GM12878 (cell line): Measurements from ENCODE around the gene COLQ. TPM values are rescaled to one million over a fixed set of nuclear protein-coding genes. Genes with fewer than 3 reads are reported as not detected.

ENCODE experiments used
- ATAC-seq: fragments of 200-7000 bp; cut with Tn5 transposase; 3 replicates; pipeline ENCODE4 v1.9.1; 2020; ENCODE audit warnings: mild to moderate bottlenecking, moderate library complexity
- BruUV-seq: library from RNA; stranded (reverse); fragments of 400-500 nt; replicated peaks from 2 replicates; lab custom pipeline; 2021; lab: Mats Ljungman, UMichigan
- CTCF ChIA-PET: fragments of 300-600 bp; sonication (Branson Sonifier 250); formaldehyde crosslinking; extraction: SDS; loops from one replicate; lab custom pipeline; 2021; ENCODE audit warnings: inconsistent platforms; lab: Yijun Ruan, JAX
- POLR2A ChIA-PET: fragments of 350-600 bp; formaldehyde crosslinking; extraction: SDS; loops from one replicate; lab custom pipeline; 2021; ENCODE audit warnings: inconsistent platforms; lab: Charles Lee
- RAD21 ChIA-PET: fragments of 300-600 bp; sonication (Branson Sonifier 250); formaldehyde crosslinking; loops from one replicate; lab custom pipeline; 2023; ENCODE audit warnings: antibody characterized with exemption; ENCODE audit not compliant: unreplicated experiment; lab: Charles Lee
- SMC1A ChIA-PET: fragments of 300-600 bp; sonication (Branson Sonifier 250); formaldehyde crosslinking; loops from one replicate; lab custom pipeline; 2023; ENCODE audit not compliant: unreplicated experiment, uncharacterized antibody; lab: Charles Lee
- DNase-seq: peaks from one replicate; pipeline ENCODE4 v3.0.0-alpha.2; 2011; ENCODE audit warnings: low read depth, low spot score
- FAIRE-seq: peaks from 3 replicates; lab custom pipeline; 2011; peaks lifted over from hg19 to GRCh38; lab: Jason Lieb, UNC
- H2AFZ ChIP-seq: 2 replicates; pipeline ENCODE4 v1.6.0; 2011; ENCODE audit warnings: low read depth, low read length, control low read depth; ENCODE audit not compliant: control insufficient read depth
- H3K27ac ChIP-seq: 2 replicates; pipeline ENCODE4 v1.5.1; 2011; ENCODE audit warnings: control low read depth; ENCODE audit not compliant: control insufficient read depth, insufficient read depth
- H3K27me3 ChIP-seq, 2 experiments: replicated peaks in 1 of 2; 2 replicates each; pipeline versions ENCODE4 v1.6.0 to v1.6.1; 2011; ENCODE audit warnings: low read length in 1 of 2; ENCODE audit not compliant: control insufficient read depth in 2 of 2, insufficient read depth in 2 of 2
- H3K36me3 ChIP-seq, 2 experiments: 2 replicates each; pipeline ENCODE4 v1.5.1; 2011; ENCODE audit warnings: low read length in 1 of 2; ENCODE audit not compliant: control insufficient read depth in 2 of 2, insufficient read depth in 2 of 2
- H3K4me1 ChIP-seq: 2 replicates; pipeline ENCODE4 v1.6.1; 2011; ENCODE audit warnings: mild to moderate bottlenecking, low read length, moderate library complexity, mixed read lengths; ENCODE audit not compliant: control insufficient read depth, insufficient read depth
- H3K4me2 ChIP-seq: 2 replicates; pipeline ENCODE4 v1.6.0; 2011; ENCODE audit warnings: control low read depth; ENCODE audit not compliant: control insufficient read depth, insufficient read depth
- H3K4me3 ChIP-seq: fragments of 200-600 bp; sonication (generic); 2 replicates; pipeline ENCODE4 v1.5.1; 2016
- H3K79me2 ChIP-seq: 2 replicates; pipeline ENCODE4 v1.6.0; 2011; ENCODE audit warnings: low read length; ENCODE audit not compliant: control insufficient read depth, insufficient read depth
- H3K9ac ChIP-seq: 2 replicates; pipeline ENCODE4 v1.8.0; 2011; ENCODE audit warnings: low read length, control low read depth, mixed read lengths; ENCODE audit not compliant: control insufficient read depth, insufficient read depth
- H3K9me3 ChIP-seq: replicated peaks from 3 replicates; pipeline ENCODE4 v1.5.1; 2011; ENCODE audit warnings: mild to moderate bottlenecking, low read length; ENCODE audit not compliant: control insufficient read depth, insufficient read depth
- H4K20me1 ChIP-seq: 2 replicates; pipeline ENCODE4 v1.6.0; 2011; ENCODE audit not compliant: control insufficient read depth, insufficient read depth
- BCL11A ChIP-seq: IDR thresholded peaks from 2 replicates; pipeline ENCODE4 v1.6.1; 2011; ENCODE audit warnings: low read depth, low read length
- CBX3 ChIP-seq: fragments of 200-600 bp; sonication (generic); IDR thresholded peaks from 2 replicates; pipeline ENCODE4 v1.6.1; 2016; ENCODE audit warnings: low read depth, borderline replicate concordance
- CHD4 ChIP-seq: fragments of 200-600 bp; sonication (generic); IDR thresholded peaks from 2 replicates; pipeline ENCODE4 v1.6.1; 2016; ENCODE audit warnings: mild to moderate bottlenecking
- ETV6 ChIP-seq, 2 experiments: fragments of 450-650 bp in 1 of 2; IDR thresholded peaks in 1 of 2; conservative IDR thresholded peaks in 1 of 2; 2 replicates each; pipeline ENCODE4 v1.6.1; 2014; ENCODE audit warnings: antibody characterized with exemption in 1 of 2, borderline replicate concordance in 1 of 2, low read depth in 1 of 2, mild to moderate bottlenecking in 1 of 2, moderate library complexity in 1 of 2
- MEF2B ChIP-seq: fragments of 450-650 bp; IDR thresholded peaks from 2 replicates; pipeline ENCODE4 v1.6.1; 2018; ENCODE audit warnings: mild to moderate bottlenecking, moderate library complexity; ENCODE audit not compliant: partially characterized antibody, poor library complexity, severe bottlenecking
- PAX8 ChIP-seq: fragments of 450-650 bp; IDR thresholded peaks from 2 replicates; pipeline ENCODE4 v1.6.1; 2017; ENCODE audit warnings: mild to moderate bottlenecking, moderate library complexity
- SMARCA5 ChIP-seq: fragments of 450-650 bp; IDR thresholded peaks from 2 replicates; pipeline ENCODE4 v1.6.1; 2017; ENCODE audit warnings: mild to moderate bottlenecking
- TAF1 ChIP-seq: IDR thresholded peaks from 2 replicates; pipeline ENCODE4 v1.6.1; 2011; ENCODE audit warnings: mild to moderate bottlenecking, low read depth, low read length, borderline replicate concordance
- TCF3 ChIP-seq: IDR thresholded peaks from 2 replicates; pipeline ENCODE4 v1.6.1; 2012; ENCODE audit warnings: low read depth, mild to moderate bottlenecking, low read length, borderline replicate concordance; ENCODE audit not compliant: insufficient read depth
- WRNIP1 ChIP-seq: IDR thresholded peaks from 2 replicates; pipeline ENCODE4 v1.6.1; 2011; ENCODE audit warnings: low read depth, low read length, improper control_type of control experiment, borderline replicate concordance
- ZNF274 ChIP-seq: IDR thresholded peaks from one replicate; pipeline ENCODE4 v1.8.0; 2011; ENCODE audit not compliant: insufficient read length, insufficient read depth
- ZSCAN29 ChIP-seq: fragments of 450-650 bp; IDR thresholded peaks from 2 replicates; pipeline ENCODE4 v1.6.1; 2017; ENCODE audit warnings: mild to moderate bottlenecking, moderate library complexity
- WGBS: methylation state at CpG from one replicate; pipeline ENCODE4 v1.1.6; 2016; ENCODE audit warnings: low lambda C conversion rate; ENCODE audit not compliant: insufficient replicate concordance, insufficient coverage; ENCODE audit errors: missing lambda C conversion rate; 5-methylcytosine and 5-hydroxymethylcytosine counted together
- in situ Hi-C: fragments of 300-500 bp; cut with MboI; formaldehyde crosslinking; loops from 9 replicates; pipeline ENCODE4 v1.14.3; 2018; ENCODE audit warnings: mixed read lengths
- intact Hi-C: fragments of 100-400 bp; cut with micrococcal nuclease; formaldehyde crosslinking; loops from one replicate; pipeline ENCODE4 v1.14.2; 2022; ENCODE audit not compliant: unreplicated experiment
- polyA plus RNA-seq, 11 experiments: library from polyadenylated mRNA; depleted of rRNA in 4 of 11; unstranded in 6 of 11; stranded (reverse) in 5 of 11; fragments of >200 nt; fragmentation: Nextera tagmentation in 4 of 11; fragmentation: Illumina TruSeq in 1 of 11; extraction: Ambion mirVana in 4 of 11; extraction: Trizol in 1 of 11; gene quantifications; 1 replicate in 1 of 11; 2 replicates in 10 of 11; pipeline versions ENCODE4 v1.2.1 to v1.2.3, GENCODE V29; 2011 to 2016; ENCODE audit warnings: inconsistent platforms in 2 of 11, missing spikeins in 2 of 11, low read depth in 1 of 11
- total RNA-seq, 4 experiments: library from RNA; depleted of rRNA in 3 of 4; stranded (reverse); fragments of >200 nt in 3 of 4; fragmentation: Illumina TruSeq in 1 of 4; extraction: Trizol in 1 of 4; gene quantifications; 2 replicates each; pipeline versions ENCODE4 v1.2.1 to v1.2.3, GENCODE V29; 2013 to 2021
- TF ChIP-seq, protein P1 (sequence below): IDR thresholded peaks from 2 replicates; pipeline ENCODE4 v1.6.1; 2011; ENCODE audit warnings: low read depth, low read length, improper control_type of control experiment, borderline replicate concordance
- TF ChIP-seq, protein P2 (sequence below): fragments of 150-350 bp; IDR thresholded peaks from 2 replicates; pipeline ENCODE4 v1.6.1; 2014; ENCODE audit warnings: mild to moderate bottlenecking, low read depth, low read length
- TF ChIP-seq, protein P3 (sequence below): IDR thresholded peaks from 2 replicates; pipeline ENCODE4 v1.6.1; 2011; ENCODE audit warnings: borderline replicate concordance, low read depth, mild to moderate bottlenecking, moderate library complexity, low read length; ENCODE audit not compliant: insufficient read depth, poor library complexity, severe bottlenecking
- TF ChIP-seq, protein P4 (sequence below): IDR thresholded peaks from 2 replicates; pipeline ENCODE4 v1.6.1; 2012; ENCODE audit warnings: improper control_type of control experiment, low read depth, low read length; ENCODE audit not compliant: insufficient replicate concordance

Gene COLQ
- total and polyA plus RNA-seq, 10 of the 15 experiments (the other 5 are each of a cell fraction or from before 2014, with no cell fraction given): 0.13 to 2.7 (median 0.70) TPM

DNA sequence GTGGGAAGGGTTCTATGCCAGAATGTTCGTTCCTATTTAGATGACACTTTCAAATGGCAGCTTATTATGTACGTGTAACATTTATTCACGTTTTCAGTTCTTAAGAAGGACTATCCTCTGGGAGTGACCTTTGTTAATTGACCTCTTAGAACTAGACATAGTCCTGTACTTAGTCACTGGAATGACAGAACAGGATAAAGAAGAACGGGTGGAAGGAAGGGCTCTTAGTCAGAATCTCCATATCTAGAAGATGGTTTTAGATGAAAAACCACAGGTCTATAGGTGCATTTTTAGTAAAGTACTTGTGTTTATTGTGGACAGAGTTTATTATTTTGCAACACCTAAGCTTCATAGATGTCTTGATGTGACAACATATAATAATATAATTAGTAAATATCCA, 100.6 kb downstream of the COLQ start:
- H3K9me3 ChIP-seq: no peaks in the 10 kb centered on the region
- no peak for DNase-seq
- no peak overlapping the region for H3K27ac ChIP-seq
- in situ Hi-C loops (no loop called here), intact Hi-C loops (no loop called here)
- FAIRE-seq: no peak
- CTCF ChIA-PET: interaction anchor here (1.0 kb wide), 1 partner anchor 391 kb away, joined by 3 read pairs; no protein-coding TSS in a partner anchor
- H3K4me2 ChIP-seq: no peak overlapping the region
- no peaks in the 10 kb centered on the region for H3K79me2 ChIP-seq
- no peaks in the 10 kb centered on the region for H3K4me1 ChIP-seq
- RAD21 ChIA-PET: no interaction called here
- BruUV-seq: no TSS peak
- 49% methylated on average over 4 of the region's 4 CpGs for WGBS
- H3K36me3 ChIP-seq: peaks cover 0 to 13% of the 10 kb centered on the region in 2 experiments
- no peaks in the 10 kb centered on the region for H4K20me1 ChIP-seq
- H3K9ac ChIP-seq: no peak overlapping the region
- no peak for ATAC-seq
- H3K4me3 ChIP-seq: no peak overlapping the region
- SMC1A ChIA-PET: interaction anchor here (0.6 to 1.0 kb wide), 2 partner anchors 10 to 1214 kb away, joined by 3 read pairs; no protein-coding TSS in a partner anchor
- no peak overlapping the region for H2AFZ ChIP-seq
- POLR2A ChIA-PET: no interaction called here
- no peaks in the 10 kb centered on the region for H3K27me3 ChIP-seq
- TF ChIP-seq BCL11A (no peak), PAX8 (no peak), CBX3 (no peak), SMARCA5 (no peak), ZSCAN29 (no peak), MEF2B (no peak), ETV6 (conservative IDR thresholded peaks at IDR 0.05 in 1 of 2, IDR thresholded peaks at IDR 0.05 in 1 of 2; ENCODE audit: borderline replicate concordance in 1 of 2, low read depth in 1 of 2) (no peak), TCF3 (no peak), CHD4 (no peak), ZNF274 (no peak), TAF1 (no peak), WRNIP1 (no peak)
- TF ChIP-seq, protein P1, sequence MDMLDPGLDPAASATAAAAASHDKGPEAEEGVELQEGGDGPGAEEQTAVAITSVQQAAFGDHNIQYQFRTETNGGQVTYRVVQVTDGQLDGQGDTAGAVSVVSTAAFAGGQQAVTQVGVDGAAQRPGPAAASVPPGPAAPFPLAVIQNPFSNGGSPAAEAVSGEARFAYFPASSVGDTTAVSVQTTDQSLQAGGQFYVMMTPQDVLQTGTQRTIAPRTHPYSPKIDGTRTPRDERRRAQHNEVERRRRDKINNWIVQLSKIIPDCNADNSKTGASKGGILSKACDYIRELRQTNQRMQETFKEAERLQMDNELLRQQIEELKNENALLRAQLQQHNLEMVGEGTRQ: no peak
- TF ChIP-seq, protein P2, sequence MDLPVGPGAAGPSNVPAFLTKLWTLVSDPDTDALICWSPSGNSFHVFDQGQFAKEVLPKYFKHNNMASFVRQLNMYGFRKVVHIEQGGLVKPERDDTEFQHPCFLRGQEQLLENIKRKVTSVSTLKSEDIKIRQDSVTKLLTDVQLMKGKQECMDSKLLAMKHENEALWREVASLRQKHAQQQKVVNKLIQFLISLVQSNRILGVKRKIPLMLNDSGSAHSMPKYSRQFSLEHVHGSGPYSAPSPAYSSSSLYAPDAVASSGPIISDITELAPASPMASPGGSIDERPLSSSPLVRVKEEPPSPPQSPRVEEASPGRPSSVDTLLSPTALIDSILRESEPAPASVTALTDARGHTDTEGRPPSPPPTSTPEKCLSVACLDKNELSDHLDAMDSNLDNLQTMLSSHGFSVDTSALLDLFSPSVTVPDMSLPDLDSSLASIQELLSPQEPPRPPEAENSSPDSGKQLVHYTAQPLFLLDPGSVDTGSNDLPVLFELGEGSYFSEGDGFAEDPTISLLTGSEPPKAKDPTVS: no peak
- TF ChIP-seq, protein P3, sequence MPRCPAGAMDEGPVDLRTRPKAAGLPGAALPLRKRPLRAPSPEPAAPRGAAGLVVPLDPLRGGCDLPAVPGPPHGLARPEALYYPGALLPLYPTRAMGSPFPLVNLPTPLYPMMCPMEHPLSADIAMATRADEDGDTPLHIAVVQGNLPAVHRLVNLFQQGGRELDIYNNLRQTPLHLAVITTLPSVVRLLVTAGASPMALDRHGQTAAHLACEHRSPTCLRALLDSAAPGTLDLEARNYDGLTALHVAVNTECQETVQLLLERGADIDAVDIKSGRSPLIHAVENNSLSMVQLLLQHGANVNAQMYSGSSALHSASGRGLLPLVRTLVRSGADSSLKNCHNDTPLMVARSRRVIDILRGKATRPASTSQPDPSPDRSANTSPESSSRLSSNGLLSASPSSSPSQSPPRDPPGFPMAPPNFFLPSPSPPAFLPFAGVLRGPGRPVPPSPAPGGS: no peak
- TF ChIP-seq, protein P4, sequence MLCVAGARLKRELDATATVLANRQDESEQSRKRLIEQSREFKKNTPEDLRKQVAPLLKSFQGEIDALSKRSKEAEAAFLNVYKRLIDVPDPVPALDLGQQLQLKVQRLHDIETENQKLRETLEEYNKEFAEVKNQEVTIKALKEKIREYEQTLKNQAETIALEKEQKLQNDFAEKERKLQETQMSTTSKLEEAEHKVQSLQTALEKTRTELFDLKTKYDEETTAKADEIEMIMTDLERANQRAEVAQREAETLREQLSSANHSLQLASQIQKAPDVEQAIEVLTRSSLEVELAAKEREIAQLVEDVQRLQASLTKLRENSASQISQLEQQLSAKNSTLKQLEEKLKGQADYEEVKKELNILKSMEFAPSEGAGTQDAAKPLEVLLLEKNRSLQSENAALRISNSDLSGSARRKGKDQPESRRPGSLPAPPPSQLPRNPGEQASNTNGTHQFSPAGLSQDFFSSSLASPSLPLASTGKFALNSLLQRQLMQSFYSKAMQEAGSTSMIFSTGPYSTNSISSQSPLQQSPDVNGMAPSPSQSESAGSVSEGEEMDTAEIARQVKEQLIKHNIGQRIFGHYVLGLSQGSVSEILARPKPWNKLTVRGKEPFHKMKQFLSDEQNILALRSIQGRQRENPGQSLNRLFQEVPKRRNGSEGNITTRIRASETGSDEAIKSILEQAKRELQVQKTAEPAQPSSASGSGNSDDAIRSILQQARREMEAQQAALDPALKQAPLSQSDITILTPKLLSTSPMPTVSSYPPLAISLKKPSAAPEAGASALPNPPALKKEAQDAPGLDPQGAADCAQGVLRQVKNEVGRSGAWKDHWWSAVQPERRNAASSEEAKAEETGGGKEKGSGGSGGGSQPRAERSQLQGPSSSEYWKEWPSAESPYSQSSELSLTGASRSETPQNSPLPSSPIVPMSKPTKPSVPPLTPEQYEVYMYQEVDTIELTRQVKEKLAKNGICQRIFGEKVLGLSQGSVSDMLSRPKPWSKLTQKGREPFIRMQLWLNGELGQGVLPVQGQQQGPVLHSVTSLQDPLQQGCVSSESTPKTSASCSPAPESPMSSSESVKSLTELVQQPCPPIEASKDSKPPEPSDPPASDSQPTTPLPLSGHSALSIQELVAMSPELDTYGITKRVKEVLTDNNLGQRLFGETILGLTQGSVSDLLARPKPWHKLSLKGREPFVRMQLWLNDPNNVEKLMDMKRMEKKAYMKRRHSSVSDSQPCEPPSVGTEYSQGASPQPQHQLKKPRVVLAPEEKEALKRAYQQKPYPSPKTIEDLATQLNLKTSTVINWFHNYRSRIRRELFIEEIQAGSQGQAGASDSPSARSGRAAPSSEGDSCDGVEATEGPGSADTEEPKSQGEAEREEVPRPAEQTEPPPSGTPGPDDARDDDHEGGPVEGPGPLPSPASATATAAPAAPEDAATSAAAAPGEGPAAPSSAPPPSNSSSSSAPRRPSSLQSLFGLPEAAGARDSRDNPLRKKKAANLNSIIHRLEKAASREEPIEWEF: no peak
